Measurements from ENCODE around the gene NOP56.

NOP56 gene

DNA sequence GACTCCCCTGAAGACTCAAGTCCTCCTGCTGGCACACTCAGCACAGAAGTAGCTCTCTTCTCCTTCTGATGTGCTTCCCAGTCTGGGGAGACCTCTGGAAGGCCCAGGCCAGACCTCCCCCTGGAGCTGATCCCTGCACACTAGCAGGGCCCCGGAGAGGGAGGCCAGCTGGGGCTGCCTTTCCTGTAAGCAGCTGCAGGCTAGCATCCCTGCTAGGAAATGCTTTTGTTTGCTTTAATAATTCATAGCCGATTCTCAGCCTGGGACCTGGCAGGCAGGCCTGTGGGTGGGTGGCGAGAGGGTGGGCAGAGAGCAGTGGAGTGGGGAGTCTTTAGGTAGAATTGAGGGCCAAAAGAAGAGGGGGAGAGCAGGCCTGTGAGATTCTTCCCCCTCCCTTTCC lies 45.3 kb downstream of the NOP56 start:
- TF ChIP-seq, protein P1, sequence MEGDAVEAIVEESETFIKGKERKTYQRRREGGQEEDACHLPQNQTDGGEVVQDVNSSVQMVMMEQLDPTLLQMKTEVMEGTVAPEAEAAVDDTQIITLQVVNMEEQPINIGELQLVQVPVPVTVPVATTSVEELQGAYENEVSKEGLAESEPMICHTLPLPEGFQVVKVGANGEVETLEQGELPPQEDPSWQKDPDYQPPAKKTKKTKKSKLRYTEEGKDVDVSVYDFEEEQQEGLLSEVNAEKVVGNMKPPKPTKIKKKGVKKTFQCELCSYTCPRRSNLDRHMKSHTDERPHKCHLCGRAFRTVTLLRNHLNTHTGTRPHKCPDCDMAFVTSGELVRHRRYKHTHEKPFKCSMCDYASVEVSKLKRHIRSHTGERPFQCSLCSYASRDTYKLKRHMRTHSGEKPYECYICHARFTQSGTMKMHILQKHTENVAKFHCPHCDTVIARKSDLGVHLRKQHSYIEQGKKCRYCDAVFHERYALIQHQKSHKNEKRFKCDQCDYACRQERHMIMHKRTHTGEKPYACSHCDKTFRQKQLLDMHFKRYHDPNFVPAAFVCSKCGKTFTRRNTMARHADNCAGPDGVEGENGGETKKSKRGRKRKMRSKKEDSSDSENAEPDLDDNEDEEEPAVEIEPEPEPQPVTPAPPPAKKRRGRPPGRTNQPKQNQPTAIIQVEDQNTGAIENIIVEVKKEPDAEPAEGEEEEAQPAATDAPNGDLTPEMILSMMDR (IDR thresholded peaks at IDR 0.05; ENCODE audit: extremely low read depth, missing control alignments) = no peak
- no peak for DNase-seq (ENCODE audit: low spot score)

DNA sequence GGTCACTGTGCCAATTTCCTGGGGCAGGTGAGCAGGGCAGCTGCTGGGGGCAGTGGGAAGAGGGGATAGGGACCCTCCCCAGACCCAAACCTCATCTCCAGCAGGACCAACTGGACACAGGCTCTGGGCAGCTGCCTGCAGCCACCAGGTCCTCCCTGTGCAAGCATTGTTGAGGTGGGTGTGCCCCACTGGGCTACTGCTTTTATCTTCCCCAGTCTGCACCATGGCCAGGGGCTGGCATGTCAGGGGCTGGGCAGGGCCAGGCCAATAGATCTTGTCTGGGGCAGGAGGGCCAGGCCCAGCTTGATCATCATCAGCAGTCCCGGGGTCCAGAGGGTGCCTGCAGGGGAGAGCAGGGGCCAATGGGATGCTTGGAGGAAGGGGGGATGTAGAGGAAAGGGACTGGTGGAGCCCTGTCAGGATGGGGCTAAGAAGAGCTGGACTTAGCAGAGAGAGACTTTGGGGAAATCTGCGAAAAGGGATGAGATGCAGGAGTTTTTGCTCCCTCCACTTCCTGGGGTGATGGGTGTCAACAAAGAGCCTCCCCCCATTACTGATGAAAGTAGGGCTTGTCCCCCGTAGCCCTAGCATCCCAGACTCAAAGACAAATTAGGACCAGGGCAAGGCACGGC lies 45.9 kb downstream of the NOP56 start:
- TF ChIP-seq, protein P1 (IDR thresholded peaks at IDR 0.05; ENCODE audit: extremely low read depth, missing control alignments) = no peak
- no peak for DNase-seq (ENCODE audit: low spot score)

DNA sequence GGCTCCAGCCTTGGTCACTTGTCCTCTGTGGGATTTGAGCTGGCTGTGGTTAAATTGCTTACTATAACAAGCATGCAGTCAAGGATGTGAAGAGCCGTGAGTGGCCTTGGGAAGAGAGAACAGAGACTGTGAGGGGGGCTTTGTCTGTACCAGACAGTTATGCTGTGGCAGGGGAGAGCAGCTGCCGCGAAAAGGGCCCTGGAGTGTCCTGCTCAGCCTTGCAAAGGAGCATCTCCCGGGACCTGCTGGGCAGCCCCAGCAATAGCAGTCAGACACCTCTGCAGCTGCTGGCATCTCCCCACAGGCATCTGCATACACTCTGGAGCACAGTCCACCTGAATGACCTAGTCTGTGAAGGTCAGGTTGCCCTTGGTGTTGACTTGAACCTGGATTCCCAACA lies 46.5 kb downstream of the NOP56 start:
- TF ChIP-seq, protein P1 (IDR thresholded peaks at IDR 0.05; ENCODE audit: extremely low read depth, missing control alignments) = no peak
- DNase-seq (ENCODE audit: low spot score) = no peak

DNA sequence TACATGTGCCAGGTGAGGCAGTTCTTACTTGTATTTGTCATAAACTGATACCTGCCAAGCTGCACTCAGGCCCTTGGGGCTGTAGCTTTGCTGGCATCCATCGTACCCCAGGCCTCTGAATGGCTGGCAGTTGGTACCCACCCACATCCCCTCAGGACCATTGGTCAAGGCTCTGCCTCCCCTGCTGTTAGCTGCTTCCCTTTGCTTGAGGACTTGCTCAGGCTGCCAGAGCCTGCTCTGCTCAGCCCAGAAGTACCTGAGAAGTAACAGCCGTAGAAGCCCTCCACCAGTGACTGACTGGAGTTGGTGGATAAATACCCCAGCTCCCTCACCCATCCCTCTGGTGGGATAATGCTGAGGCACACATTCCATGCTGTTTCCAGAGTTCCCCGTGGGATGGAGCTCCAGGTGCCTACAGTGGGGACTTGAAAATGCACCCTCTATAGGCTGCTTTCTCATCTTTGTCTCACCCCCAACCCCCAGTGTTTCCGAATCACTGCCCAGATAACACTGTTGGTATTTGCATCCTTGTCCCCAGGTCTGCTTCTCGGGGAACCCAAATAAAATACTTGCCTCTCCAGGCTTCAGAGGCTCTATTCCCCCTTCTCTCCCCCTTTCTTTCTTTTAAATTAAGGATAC lies 47.5 kb downstream of the NOP56 start:
- DNase-seq (ENCODE audit: low spot score) = no peak
- TF ChIP-seq, protein P1 (IDR thresholded peaks at IDR 0.05; ENCODE audit: extremely low read depth, missing control alignments) = no peak

DNA sequence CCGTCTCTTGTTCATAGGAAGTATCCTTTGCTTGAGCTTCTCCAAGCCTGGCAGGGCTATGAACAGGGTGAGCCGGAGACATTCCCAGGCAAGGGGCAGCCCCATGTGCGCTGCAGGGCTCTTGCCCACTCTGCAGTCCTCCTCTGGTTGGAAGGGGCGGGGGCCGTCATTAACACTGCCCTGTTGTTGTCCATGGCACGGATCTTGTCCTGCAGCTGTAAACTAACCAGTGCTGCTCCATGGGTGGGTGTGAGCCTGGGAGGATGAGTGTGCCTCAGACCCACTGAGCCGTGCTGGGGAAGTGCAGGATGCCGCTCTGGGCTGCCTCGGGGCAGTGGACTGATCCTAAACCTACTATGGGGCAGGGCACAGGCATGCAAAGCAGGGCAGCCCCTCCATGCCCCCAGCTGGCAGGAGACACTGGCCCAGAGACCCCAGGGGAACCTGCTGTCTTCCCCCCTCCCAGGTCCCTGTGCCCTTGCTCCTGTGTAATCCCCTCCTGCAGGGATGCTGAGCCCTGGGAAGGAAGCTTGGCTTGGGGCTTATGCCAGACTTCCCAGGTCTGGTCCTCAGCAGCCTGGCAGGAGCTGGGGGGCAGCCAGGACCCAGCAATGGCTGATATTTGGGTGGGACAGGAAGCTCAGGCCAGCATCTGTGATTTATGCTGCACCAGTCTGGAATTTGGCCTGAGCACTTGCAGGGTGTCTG lies 48.6 kb downstream of the NOP56 start:
- no peak for DNase-seq (ENCODE audit: low spot score)
- TF ChIP-seq, protein P1 (IDR thresholded peaks at IDR 0.05; ENCODE audit: extremely low read depth, missing control alignments) = no peak

DNA sequence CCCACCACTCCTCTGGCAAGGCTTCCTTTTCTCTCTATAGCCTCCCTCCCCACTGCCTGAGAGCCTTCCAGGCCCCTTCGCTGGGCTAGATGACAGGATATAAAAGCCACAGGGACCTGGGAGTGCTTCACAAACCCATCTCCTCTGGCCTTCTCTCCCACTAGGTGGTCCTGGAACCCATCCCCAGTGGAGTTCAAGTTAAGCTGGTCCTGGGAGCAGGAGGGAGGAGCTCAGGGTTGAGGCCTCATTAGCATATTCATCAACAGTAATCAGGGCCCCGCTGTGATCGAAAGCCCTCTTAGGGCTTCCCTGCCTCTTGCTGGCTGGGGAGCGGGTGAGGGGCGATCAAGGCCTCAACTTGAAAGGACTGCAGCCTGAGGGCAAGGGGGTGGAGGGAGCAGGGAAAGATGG lies 49.2 kb downstream of the NOP56 start:
- TF ChIP-seq, protein P1 (IDR thresholded peaks at IDR 0.05; ENCODE audit: extremely low read depth, missing control alignments) = no peak
- no peak for DNase-seq (ENCODE audit: low spot score)

Measured in GM20000 (cell line).